Transverse colon (tissue), 4 donors: ENCODE data around the gene MTFP1. TPM values are rescaled to one million over a fixed set of nuclear protein-coding genes. Genes with fewer than 3 reads are reported as not detected.

ENCODE experiments used
- DNase-seq: peaks from one replicate; pipeline ENCODE4 v3.0.0-alpha.2; 2019
- H3K27ac ChIP-seq, 4 donors: fragments of 200-600 bp; sonication (generic); 2 replicates each; pipeline ENCODE4 v1.5.1; 2016 to 2018; ENCODE audit warnings: inconsistent platforms in 4 of 4
- H3K27me3 ChIP-seq: fragments of 200-600 bp; sonication (generic); 2 replicates; pipeline ENCODE4 v1.5.1; 2017; ENCODE audit warnings: inconsistent platforms
- H3K36me3 ChIP-seq, 4 donors: fragments of 200-600 bp; sonication (generic); 2 replicates each; pipeline ENCODE4 v1.5.1; 2017 to 2019; ENCODE audit warnings: inconsistent platforms in 4 of 4
- H3K4me1 ChIP-seq, 4 donors: fragments of 200-600 bp; sonication (generic); 2 replicates each; pipeline ENCODE4 v1.5.1; 2017 to 2020; ENCODE audit warnings: inconsistent platforms in 4 of 4
- H3K4me3 ChIP-seq, 4 donors: fragments of 200-600 bp; sonication (generic); 1 replicate in 1 of 4; 2 replicates in 3 of 4; pipeline versions ENCODE4 v1.5.1 to v1.6.1; 2017 to 2019; ENCODE audit warnings: inconsistent platforms in 4 of 4
- H3K9me3 ChIP-seq, 2 donors: fragments of 200-600 bp; sonication (generic); 2 replicates each; pipeline ENCODE4 v1.5.1; 2017 to 2019; ENCODE audit warnings: inconsistent platforms in 2 of 2
- CTCF ChIP-seq, 5 experiments: fragments of 200-600 bp in 3 of 5; fragments of 450-650 bp in 2 of 5; sonication (generic) in 3 of 5; IDR thresholded peaks; 1 replicate in 2 of 5; 2 replicates in 3 of 5; pipeline ENCODE4 v1.5.1; 2016 to 2017; ENCODE audit warnings: antibody characterized with exemption in 5 of 5, inconsistent platforms in 3 of 5, mild to moderate bottlenecking in 2 of 5, moderate library complexity in 1 of 5
- EP300 ChIP-seq: sonication (generic); formaldehyde crosslinking; IDR thresholded peaks from one replicate; pipeline ENCODE4 v1.6.1; 2017; ENCODE audit warnings: antibody characterized with exemption, low read depth
- POLR2A ChIP-seq: fragments of 450-650 bp; IDR thresholded peaks from one replicate; pipeline ENCODE4 v1.6.1; 2016; ENCODE audit warnings: antibody characterized with exemption, mild to moderate bottlenecking, moderate library complexity
- POLR2AphosphoS5 ChIP-seq, 3 donors: sonication (generic); formaldehyde crosslinking; IDR thresholded peaks; one replicate each; pipeline ENCODE4 v1.6.1; 2016; ENCODE audit warnings: antibody characterized with exemption in 3 of 3
- WGBS, 2 donors: methylation state at CpG; one replicate each; pipeline ENCODE4 v1.1.5; 2018; ENCODE audit warnings: low coverage in 1 of 2; 5-methylcytosine and 5-hydroxymethylcytosine counted together
- in situ Hi-C, 4 donors: fragments of 200-750 bp; cut with MboI; loops; one replicate each; pipeline versions ENCODE4 v1.15.0 to v1.15.1; 2017; ENCODE audit warnings: low sequenced_read_pairs in 3 of 4, low pct_ligation_motif_present in 1 of 4, low pct_unique_long_range_greater_than_20kb in 1 of 4
- intact Hi-C: fragments of 100-400 bp; cut with DNase I; formaldehyde crosslinking; loops from one replicate; pipeline ENCODE4 v1.15.1; 2023; ENCODE audit warnings: low total_unique reads
- total RNA-seq, 4 donors: library from RNA; depleted of rRNA; stranded (reverse); fragments of >200 nt; gene quantifications; one replicate each; pipeline ENCODE4 v1.1.0, GENCODE V29; 2016

MTFP1 gene
- total RNA-seq, 4 donors from 2014 or later = 2.0 to 48.6 (median 21.4) TPM

- WGBS, 2 donors = 59 to 75% methylated on average over 1 to 6 of the region's 6 CpGs
These were observed 28.4 kb downstream of the MTFP1 start for GRCh38 chr22:30453731-30454510.

GRCh38 chr22:30455075-30455840 is 29.7 kb downstream of the MTFP1 start:
- in situ Hi-C loops (no loop called here), intact Hi-C loops (no loop called here)
- no peak for TF ChIP-seq EP300
- TF ChIP-seq POLR2AphosphoS5 (IDR thresholded peaks at IDR 0.05) = no peak
- TF ChIP-seq POLR2A = no peak
- TF ChIP-seq CTCF (IDR thresholded peaks at IDR 0.05) = no peak
- H3K36me3 ChIP-seq = no peaks in the 10 kb centered on the region
- no peak overlapping the region for H3K27ac ChIP-seq
- H3K9me3 ChIP-seq = no peaks in the 10 kb centered on the region
- H3K4me1 ChIP-seq = no peaks in the 10 kb centered on the region
- WGBS, 2 donors = 94% methylated on average over 8 of the region's 8 CpGs; no CpG with 5 or more reads in 1 of the 2 donors
- no peak for DNase-seq
- peaks cover 9% of the 10 kb centered on the region for H3K27me3 ChIP-seq
- no peak overlapping the region for H3K4me3 ChIP-seq

More at GRCh38 chr22:30453731-30454510, 28.4 kb downstream of the MTFP1 start:
- Histone ChIP-seq H3K4me3 (no peak overlapping the region), H3K27me3 (peaks cover 9% of the 10 kb centered on the region), H3K4me1 (no peaks in the 10 kb centered on the region), H3K36me3 (no peaks in the 10 kb centered on the region), H3K9me3 (no peaks in the 10 kb centered on the region), H3K27ac (no peak overlapping the region)
- no peak for DNase-seq
- intact Hi-C loops = no loop called here
- in situ Hi-C loops = no loop called here
- TF ChIP-seq POLR2A = no peak
- no peak for TF ChIP-seq CTCF (IDR thresholded peaks at IDR 0.05)
- TF ChIP-seq EP300 = no peak
- no peak for TF ChIP-seq POLR2AphosphoS5 (IDR thresholded peaks at IDR 0.05)

- no peak for TF ChIP-seq CTCF (IDR thresholded peaks at IDR 0.05)
- TF ChIP-seq POLR2AphosphoS5 (IDR thresholded peaks at IDR 0.05) = no peak
- no peak for TF ChIP-seq EP300
- TF ChIP-seq POLR2A = no peak
- Histone ChIP-seq H3K4me1 (no peaks in the 10 kb centered on the region), H3K27ac (no peak overlapping the region), H3K36me3 (no peaks in the 10 kb centered on the region), H3K4me3 (no peak overlapping the region), H3K9me3 (no peaks in the 10 kb centered on the region), H3K27me3 (no peaks in the 10 kb centered on the region)
- DNase-seq = no peak
- WGBS, 2 donors = 68% methylated on average over 8 of the region's 8 CpGs; no CpG with 5 or more reads in 1 of the 2 donors
- intact Hi-C loops = no loop called here
- in situ Hi-C loops = no loop called here
These were observed 32.4 kb downstream of the MTFP1 start for GRCh38 chr22:30457981-30458380.
